HG03571 (cell line): ENCODE data around the gene SLC25A13.

Source experiments
- ATAC-seq: cut with Tn5 transposase; IDR thresholded peaks from one replicate; pipeline ENCODE4 v1.9.1; 2021; ENCODE audit not compliant: unreplicated experiment

Gene SLC25A13

GRCh38 chr7:96211954-96212353, 109.9 kb downstream of the SLC25A13 start:
- ATAC-seq: no peak

GRCh38 chr7:96205665-96206064, 116.2 kb downstream of the SLC25A13 start:
- no peak for ATAC-seq

GRCh38 chr7:96204601-96205000, 117.3 kb downstream of the SLC25A13 start:
- ATAC-seq: no peak

- no peak for ATAC-seq
Observed at GRCh38 chr7:96203786-96204185, 118.1 kb downstream of the SLC25A13 start.

- ATAC-seq: no peak
Observed at GRCh38 chr7:96202102-96202501, 119.8 kb downstream of the SLC25A13 start.

GRCh38 chr7:96200740-96201139, 121.2 kb downstream of the SLC25A13 start:
- ATAC-seq: no peak

GRCh38 chr7:96199421-96199820, 122.5 kb downstream of the SLC25A13 start:
- ATAC-seq: no peak

GRCh38 chr7:96198047-96198636, 123.8 kb downstream of the SLC25A13 start:
- ATAC-seq: no peak

- no peak for ATAC-seq
Observed at GRCh38 chr7:96196676-96197075, 125.2 kb downstream of the SLC25A13 start.

- ATAC-seq: no peak
Observed at GRCh38 chr7:96189129-96189820, 132.6 kb downstream of the SLC25A13 start.

GRCh38 chr7:96188591-96188991, 133.3 kb downstream of the SLC25A13 start:
- ATAC-seq: no peak

GRCh38 chr7:96188174-96188581, 133.7 kb downstream of the SLC25A13 start:
- no peak for ATAC-seq

GRCh38 chr7:96187735-96188134, 134.2 kb downstream of the SLC25A13 start:
- no peak for ATAC-seq

- no peak for ATAC-seq
Observed at GRCh38 chr7:96184783-96185182, 137.1 kb downstream of the SLC25A13 start.

GRCh38 chr7:96183163-96183670, 138.7 kb downstream of the SLC25A13 start:
- ATAC-seq: no peak

- no peak for ATAC-seq
Observed at GRCh38 chr7:96182424-96183158, 139.3 kb downstream of the SLC25A13 start.

- no peak for ATAC-seq
Observed at GRCh38 chr7:96181174-96181573, 140.7 kb downstream of the SLC25A13 start.

- no peak for ATAC-seq
Observed at GRCh38 chr7:96179837-96180236, 142.1 kb downstream of the SLC25A13 start.

GRCh38 chr7:96179341-96179740, 142.6 kb downstream of the SLC25A13 start:
- no peak for ATAC-seq

- ATAC-seq: no peak
Observed at GRCh38 chr7:96178581-96178980, 143.3 kb downstream of the SLC25A13 start.

- no peak for ATAC-seq
Observed at GRCh38 chr7:96177353-96177752, 144.5 kb downstream of the SLC25A13 start.

GRCh38 chr7:96174812-96175211, 147.1 kb downstream of the SLC25A13 start:
- no peak for ATAC-seq
